Stimulated activated CD4-positive, alpha-beta T cell treated with anti-CD3 and anti-CD28 coated beads, TNF-alpha, amount 100 ng/mL, for 1 hour (primary cell): ENCODE results near the gene TSC1.
A peak's percentile ranks its signal among the peaks of the same experiment; 100 is the strongest.

Experiments used
- DNase-seq, 3 donors: peaks; one replicate each; pipeline ENCODE4 v3.0.0-alpha.2; 2020; ENCODE audit warnings: low read depth in 3 of 3, low spot score in 1 of 3

The TSC1 gene

GRCh38 chr9:132942541-132943182 lies 1.8 kb downstream of the TSC1 start:
- DNase-seq, result no peak

- DNase-seq, result no peak
Measured at GRCh38 chr9:132939169-132939568, 5.2 kb downstream of the TSC1 start.

GRCh38 chr9:132937463-132937901 lies 6.9 kb downstream of the TSC1 start:
- no peak for DNase-seq

GRCh38 chr9:132935026-132935425 lies 9.4 kb downstream of the TSC1 start:
- no peak for DNase-seq

GRCh38 chr9:132931178-132931735 lies 13.2 kb downstream of the TSC1 start:
- no peak for DNase-seq

GRCh38 chr9:132927704-132928103 lies 16.7 kb downstream of the TSC1 start:
- DNase-seq, result no peak

GRCh38 chr9:132923346-132923902 lies 21.0 kb downstream of the TSC1 start:
- DNase-seq, result no peak

- DNase-seq, result no peak
Measured at GRCh38 chr9:132919614-132920268, 24.7 kb downstream of the TSC1 start.

GRCh38 chr9:132914924-132915323 lies 29.5 kb downstream of the TSC1 start:
- DNase-seq, result no peak

- DNase-seq, result no peak
Measured at GRCh38 chr9:132912131-132912530, 32.3 kb downstream of the TSC1 start.

GRCh38 chr9:132910376-132910775 lies 34.0 kb downstream of the TSC1 start:
- no peak for DNase-seq

- no peak for DNase-seq
Measured at GRCh38 chr9:132909311-132909710, 35.1 kb downstream of the TSC1 start.

GRCh38 chr9:132908635-132909034 lies 35.8 kb downstream of the TSC1 start:
- DNase-seq, result no peak

GRCh38 chr9:132905726-132906125 lies 38.7 kb downstream of the TSC1 start:
- DNase-seq, result no peak

- DNase-seq, result no peak
Measured at GRCh38 chr9:132903574-132904492, 40.6 kb downstream of the TSC1 start.

- DNase-seq, result peak; percentile 40 to 57 (median 52)
Measured at GRCh38 chr9:132901858-132902831, 42.3 kb downstream of the TSC1 start.

GRCh38 chr9:132898051-132898450 lies 46.4 kb downstream of the TSC1 start:
- no peak for DNase-seq

GRCh38 chr9:132896906-132897305 lies 47.5 kb downstream of the TSC1 start:
- no peak for DNase-seq

- no peak for DNase-seq
Measured at GRCh38 chr9:132896264-132896663, 48.2 kb downstream of the TSC1 start.
